Endometrial microvascular endothelial cells (primary cell): ENCODE data around the gene PSMD4. TPM values are rescaled to one million over a fixed set of nuclear protein-coding genes. Genes with fewer than 3 reads are reported as not detected.
"Not testable (repeated sequence)": the region's sequence is repeated elsewhere in the genome, so short reads cannot be mapped to it uniquely, and the experiment has no call there.

Experiments
- in situ Hi-C: cut with HindIII; loops from 2 replicates; pipeline ENCODE4 v1.10.0; 2017; ENCODE audit warnings: low sequenced_read_pairs, low pct_unique_long_range_greater_than_20kb; ENCODE audit errors: inconsistent ontology term
- total RNA-seq: library from RNA; depleted of rRNA; stranded (reverse); fragments of >200 nt; gene quantifications from one replicate; pipeline ENCODE4 v1.2.3, GENCODE V29; 2015; ENCODE audit errors: inconsistent ontology term

PSMD4 gene
- 163 TPM for total RNA-seq

GRCh38 chr1:151254217-151255213 is at the start of gene PSMD4:
Gene PSMD4, plus strand, starts transcription at chr1:151254734. Its CDS starts 49 bp downstream, at chr1:151254783.
- in situ Hi-C loops: no loop called here

GRCh38 chr1:151205381-151205965 is 49.1 kb upstream of the PSMD4 start:
- in situ Hi-C loops: not testable (repeated sequence)

GRCh38 chr1:151210830-151211229 is 43.7 kb upstream of the PSMD4 start:
- in situ Hi-C loops: no loop called here

GRCh38 chr1:151211972-151212705 is 42.4 kb upstream of the PSMD4 start:
- in situ Hi-C loops: no loop called here

- in situ Hi-C loops: no loop called here
These were observed 41.0 kb upstream of the PSMD4 start for GRCh38 chr1:151213560-151213959.

- in situ Hi-C loops: no loop called here
These were observed 32.9 kb upstream of the PSMD4 start for GRCh38 chr1:151221616-151222015.

GRCh38 chr1:151222130-151222529 is 32.4 kb upstream of the PSMD4 start:
- in situ Hi-C loops: no loop called here

- in situ Hi-C loops: no loop called here
These were observed 19.3 kb upstream of the PSMD4 start for GRCh38 chr1:151235235-151235634.

GRCh38 chr1:151237678-151238466 is 16.7 kb upstream of the PSMD4 start:
- in situ Hi-C loops: no loop called here

- in situ Hi-C loops: no loop called here
These were observed 16.1 kb upstream of the PSMD4 start for GRCh38 chr1:151238467-151238739.

- in situ Hi-C loops: no loop called here
These were observed 12.1 kb upstream of the PSMD4 start for GRCh38 chr1:151242442-151242841.

- in situ Hi-C loops: no loop called here
These were observed 10.8 kb upstream of the PSMD4 start for GRCh38 chr1:151243683-151244216.

- in situ Hi-C loops: no loop called here
These were observed 7.7 kb upstream of the PSMD4 start for GRCh38 chr1:151246786-151247185.

GRCh38 chr1:151251656-151252470 is 2.7 kb upstream of the PSMD4 start:
- in situ Hi-C loops: no loop called here

- in situ Hi-C loops: no loop called here
These were observed 847 bp downstream of the PSMD4 start for GRCh38 chr1:151255381-151255780.

- in situ Hi-C loops: no loop called here
These were observed 4.8 kb downstream of the PSMD4 start for GRCh38 chr1:151259351-151259750.

GRCh38 chr1:151265446-151266236 is 11.1 kb downstream of the PSMD4 start:
- in situ Hi-C loops: no loop called here
